Measurements from ENCODE around the gene DLX3. TPM values are rescaled to one million over a fixed set of nuclear protein-coding genes. Genes with fewer than 3 reads are reported as not detected.

Gene DLX3
- polyA plus RNA-seq, 3 donors, result not detected

- Histone ChIP-seq H2AFZ (ENCODE audit: insufficient read depth, low read depth, low read length, poor library complexity, severe bottlenecking) (no peak overlapping the region), H3K4me1 (ENCODE audit: control insufficient read depth in 1 of 2, insufficient read depth in 2 of 2, low read length in 2 of 2) (peaks cover 55 to 58% of the 10 kb centered on the region in 2 donors), H3K27ac (ENCODE audit: low read depth in 1 of 2, low read length in 2 of 2) (no peak overlapping the region), H3K27me3 (ENCODE audit: control insufficient read depth in 2 of 2, insufficient read depth in 2 of 2, low read length in 2 of 2) (peaks cover 56 to 76% of the 10 kb centered on the region in 2 donors), H4K20me1 (ENCODE audit: insufficient read depth, low read length) (no peaks in the 10 kb centered on the region), H3K36me3 (replicated peaks in 1 of 2; ENCODE audit: control insufficient read depth in 1 of 2, insufficient read depth in 2 of 2, low read length in 2 of 2) (no peaks in the 10 kb centered on the region), H3K9me3 (replicated peaks in 1 of 2; ENCODE audit: control insufficient read depth in 1 of 2, insufficient read depth in 1 of 2, low read length in 2 of 2) (peaks cover 0 to 31% of the 10 kb centered on the region in 2 donors), H3K4me3 (replicated peaks in 1 of 3; ENCODE audit: low read depth in 2 of 3, low read length in 3 of 3) (no peak overlapping the region), H3K4me2 (replicated peaks; ENCODE audit: extremely low read depth, low read length, poor library complexity, severe bottlenecking) (no peak overlapping the region), H3K79me2 (ENCODE audit: insufficient read depth, low read length) (no peaks in the 10 kb centered on the region), H3K9ac (ENCODE audit: insufficient read depth, low read length, poor library complexity, severe bottlenecking) (no peak overlapping the region)
- Mint-ChIP-seq H3K4me1 (peaks cover 63% of the 10 kb centered on the region), H3K27ac (peak overlapping the region in 1 of 7 donors; percentile 51), H3K9me3 (peaks cover 0 to 33% (median 10%) of the 10 kb centered on the region in 7 donors), H3K27me3 (ENCODE audit: low read depth in 3 of 3) (peaks cover 70 to 87% (median 79%) of the 10 kb centered on the region in 3 donors), H3K4me3 (peak overlapping the region; percentile 43 to 84), H3K36me3 (peaks cover 14 to 25% of the 10 kb centered on the region in 2 donors)
- no peak for TF ChIP-seq CTCF (IDR thresholded peaks at IDR 0.05)
- intact Hi-C loops (cut with micrococcal nuclease), result no loop called here
- no peak for DNase-seq
- 80% methylated on average over 3 of the region's 3 CpGs for WGBS (ENCODE audit: insufficient coverage)
These were observed 24.5 kb downstream of the DLX3 start for GRCh38 chr17:49970498-49970897.

GRCh38 chr17:49969795-49970389 is 25.1 kb downstream of the DLX3 start:
- intact Hi-C loops (cut with micrococcal nuclease), result no loop called here
- Histone ChIP-seq H3K4me2 (replicated peaks; ENCODE audit: extremely low read depth, low read length, poor library complexity, severe bottlenecking) (peak overlapping the region; percentile 96), H3K79me2 (ENCODE audit: insufficient read depth, low read length) (no peaks in the 10 kb centered on the region), H2AFZ (ENCODE audit: insufficient read depth, low read depth, low read length, poor library complexity, severe bottlenecking) (peak overlapping the region; percentile 81), H3K9ac (ENCODE audit: insufficient read depth, low read length, poor library complexity, severe bottlenecking) (no peak overlapping the region), H3K27me3 (ENCODE audit: control insufficient read depth in 2 of 2, insufficient read depth in 2 of 2, low read length in 2 of 2) (peaks cover 54 to 76% of the 10 kb centered on the region in 2 donors), H3K27ac (ENCODE audit: low read depth in 1 of 2, low read length in 2 of 2) (no peak overlapping the region), H3K9me3 (replicated peaks in 1 of 2; ENCODE audit: control insufficient read depth in 1 of 2, insufficient read depth in 1 of 2, low read length in 2 of 2) (peaks cover 0 to 31% of the 10 kb centered on the region in 2 donors), H3K4me1 (ENCODE audit: control insufficient read depth in 1 of 2, insufficient read depth in 2 of 2, low read length in 2 of 2) (peaks cover 61 to 64% of the 10 kb centered on the region in 2 donors), H3K36me3 (replicated peaks in 1 of 2; ENCODE audit: control insufficient read depth in 1 of 2, insufficient read depth in 2 of 2, low read length in 2 of 2) (no peaks in the 10 kb centered on the region), H3K4me3 (replicated peaks in 1 of 3; ENCODE audit: low read depth in 2 of 3, low read length in 3 of 3) (peak overlapping the region in 2 of 3 experiments; percentile 44 to 88), H4K20me1 (ENCODE audit: insufficient read depth, low read length) (no peaks in the 10 kb centered on the region)
- no peak for TF ChIP-seq CTCF (IDR thresholded peaks at IDR 0.05)
- no peak for DNase-seq
- H3K27ac Mint-ChIP-seq, result no peak overlapping the region
- WGBS (ENCODE audit: insufficient coverage), result 30% methylated on average over 2 of the region's 18 CpGs
- peaks cover 0 to 33% (median 14%) of the 10 kb centered on the region in 7 donors for H3K9me3 Mint-ChIP-seq
- peaks cover 69% of the 10 kb centered on the region for H3K4me1 Mint-ChIP-seq
- H3K27me3 Mint-ChIP-seq (ENCODE audit: low read depth in 3 of 3), result peaks cover 68 to 87% (median 80%) of the 10 kb centered on the region in 3 donors
- H3K36me3 Mint-ChIP-seq, result peaks cover 14 to 28% of the 10 kb centered on the region in 2 donors
- H3K4me3 Mint-ChIP-seq, result peak overlapping the region; percentile 93 to 96
